ENCODE measurements around the gene TMEM161A.

The TMEM161A gene

GRCh38 chr19:19167612-19168011, 29.3 kb upstream of the TMEM161A start:
- DNase-seq (ENCODE audit: low read depth) = no peak
- H3K4me3 ChIP-seq (ENCODE audit: control insufficient read depth, low read depth, low read length) = no peak overlapping the region
- TF ChIP-seq CTCF (IDR thresholded peaks at IDR 0.05; ENCODE audit: control insufficient read depth, insufficient read depth, low read depth, low read length, missing control alignments) = no peak

DNA sequence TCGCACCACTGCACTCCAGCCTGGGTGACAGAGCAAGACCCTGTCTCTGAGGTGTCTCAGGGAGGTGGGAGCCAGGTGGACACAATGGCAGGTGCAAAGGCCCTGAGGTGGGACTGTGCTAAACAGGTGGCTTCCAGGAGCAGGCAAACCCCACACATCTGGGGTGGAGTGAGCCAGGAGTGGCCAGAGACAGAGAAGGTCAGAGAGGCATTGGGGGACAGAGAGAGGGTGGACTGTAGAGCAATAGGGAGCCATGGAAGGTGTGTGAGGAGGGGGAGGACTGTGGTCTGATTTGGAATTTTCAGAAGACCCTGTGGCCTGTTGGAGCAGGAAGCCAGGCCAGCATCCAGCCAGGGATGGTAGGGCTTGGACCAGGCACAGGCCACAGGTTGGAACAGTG, 27.1 kb upstream of the TMEM161A start:
- H3K4me3 ChIP-seq (ENCODE audit: control insufficient read depth, low read depth, low read length) = no peak overlapping the region
- no peak for DNase-seq (ENCODE audit: low read depth)
- TF ChIP-seq CTCF (IDR thresholded peaks at IDR 0.05; ENCODE audit: control insufficient read depth, insufficient read depth, low read depth, low read length, missing control alignments) = no peak

- no peak for DNase-seq (ENCODE audit: low read depth)
- no peak overlapping the region for H3K4me3 ChIP-seq (ENCODE audit: control insufficient read depth, low read depth, low read length)
- TF ChIP-seq CTCF (IDR thresholded peaks at IDR 0.05; ENCODE audit: control insufficient read depth, insufficient read depth, low read depth, low read length, missing control alignments) = no peak
Measured at GRCh38 chr19:19162495-19162894, 24.2 kb upstream of the TMEM161A start.

DNA sequence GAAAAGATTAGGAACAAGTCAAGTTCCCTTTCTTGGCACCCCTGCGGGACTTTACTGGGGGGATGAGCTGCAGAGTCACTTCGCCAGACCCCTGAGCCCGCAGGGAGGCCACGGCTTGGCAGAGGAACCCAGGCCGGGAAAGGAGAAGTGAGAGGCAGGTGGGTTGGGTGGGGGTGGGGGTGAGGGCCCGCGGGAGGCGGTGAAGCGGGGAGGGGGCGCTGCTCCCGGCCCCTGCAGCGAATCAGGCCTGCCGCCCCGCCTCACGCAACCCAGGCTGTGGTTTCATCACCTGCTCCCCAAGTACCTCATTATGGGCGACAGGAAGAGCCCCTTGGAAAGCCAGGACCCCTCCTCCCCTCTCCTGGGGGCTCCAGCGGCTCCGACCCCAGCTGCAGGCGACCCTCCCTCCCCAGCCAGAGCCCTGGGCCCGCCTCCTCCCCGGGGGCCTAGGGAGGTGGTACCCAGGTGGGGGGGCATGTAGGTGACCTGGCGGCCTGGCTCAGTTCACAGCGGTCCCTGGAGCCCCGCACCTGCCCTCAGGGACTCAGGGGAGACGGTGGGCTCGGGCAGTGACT, 22.3 kb upstream of the TMEM161A start:
- H3K4me3 ChIP-seq (ENCODE audit: control insufficient read depth, low read depth, low read length) = no peak overlapping the region
- DNase-seq (ENCODE audit: low read depth) = no peak
- no peak for TF ChIP-seq CTCF (IDR thresholded peaks at IDR 0.05; ENCODE audit: control insufficient read depth, insufficient read depth, low read depth, low read length, missing control alignments)

- H3K4me3 ChIP-seq (ENCODE audit: control insufficient read depth, low read depth, low read length) = no peak overlapping the region
- TF ChIP-seq CTCF (IDR thresholded peaks at IDR 0.05; ENCODE audit: control insufficient read depth, insufficient read depth, low read depth, low read length, missing control alignments) = no peak
Measured at GRCh38 chr19:19159534-19159933, 21.3 kb upstream of the TMEM161A start.

DNA sequence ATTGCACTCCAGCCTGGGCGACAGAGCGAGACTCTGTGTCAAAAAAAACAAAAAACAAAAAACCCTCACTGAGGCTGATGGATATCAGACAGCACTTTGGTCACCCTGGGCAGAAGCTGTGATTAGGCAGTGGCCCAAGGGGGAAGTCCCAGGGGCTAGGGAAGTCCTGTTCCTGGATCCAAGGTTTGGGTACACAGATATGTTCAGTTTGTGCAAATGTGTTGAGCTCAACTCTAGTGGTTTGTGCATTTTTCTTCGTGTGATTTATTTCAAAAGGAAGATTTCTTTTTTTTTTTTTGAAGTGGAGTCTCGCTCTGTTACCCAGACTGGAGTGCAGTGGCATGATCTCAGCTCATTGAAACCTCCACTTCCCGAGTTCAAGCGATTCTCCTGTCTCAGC, 19.5 kb upstream of the TMEM161A start:
- H3K4me3 ChIP-seq (ENCODE audit: control insufficient read depth, low read depth, low read length) = no peak overlapping the region
- DNase-seq (ENCODE audit: low read depth) = no peak
- no peak for TF ChIP-seq CTCF (IDR thresholded peaks at IDR 0.05; ENCODE audit: control insufficient read depth, insufficient read depth, low read depth, low read length, missing control alignments)

More at GRCh38 chr19:19159534-19159933, 21.3 kb upstream of the TMEM161A start:
- DNase-seq (ENCODE audit: low read depth) = no peak
